ENCODE data around the gene RNASEH2A. TPM values are rescaled to one million over a fixed set of nuclear protein-coding genes. Genes with fewer than 3 reads are reported as not detected.

Gene RNASEH2A
- total RNA-seq, 2 experiments from 2014 or later: 1.5 to 2.7 TPM

DNA sequence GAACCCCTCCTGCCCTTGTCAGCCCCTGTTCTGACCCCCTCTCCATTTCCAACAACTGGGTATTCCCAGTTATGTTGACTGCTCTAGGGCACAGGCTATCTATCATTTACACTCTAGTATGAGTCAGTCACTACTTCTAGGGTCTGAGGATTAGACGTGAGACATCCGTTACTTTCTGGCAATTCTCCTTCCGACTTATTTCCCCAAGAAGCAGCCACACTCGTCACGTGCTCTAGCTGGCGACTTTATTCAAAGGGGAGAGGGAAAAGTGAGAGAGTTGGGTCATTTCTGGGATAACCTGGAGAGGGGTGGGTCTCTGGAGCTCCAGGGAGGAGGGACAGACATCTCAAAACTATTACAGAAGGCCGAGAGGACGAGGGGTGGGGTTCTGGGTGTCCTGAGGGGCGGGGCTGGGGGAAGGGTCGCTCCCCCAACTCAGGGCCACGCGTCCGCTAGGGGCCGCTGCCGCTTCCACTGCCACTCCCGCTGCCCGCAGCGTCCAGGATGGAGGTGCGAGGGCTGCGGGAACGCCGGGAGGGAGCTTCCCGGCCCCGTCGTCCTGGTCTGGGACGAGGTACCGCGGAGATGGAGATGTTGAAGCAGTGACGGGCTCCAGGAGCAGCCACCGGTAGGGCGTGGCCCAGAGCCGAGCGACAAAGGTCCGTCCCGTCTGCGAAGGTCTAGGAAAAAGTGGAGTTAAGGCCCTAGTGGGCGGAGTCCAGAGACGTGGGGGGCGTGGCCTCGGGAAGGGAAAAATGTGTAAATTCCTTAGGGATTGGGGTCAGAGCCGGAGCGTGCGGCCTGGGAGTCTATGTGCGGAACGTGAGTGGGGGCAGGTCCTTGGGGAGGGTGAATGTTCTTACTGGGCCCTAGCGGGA lies 19.1 kb downstream of the RNASEH2A start:
- Mint-ChIP-seq H3K4me3 (no peak overlapping the region), H3K27ac (no peak overlapping the region), H3K27me3 (peaks cover 53% of the 10 kb centered on the region), H3K36me3 (ENCODE audit: low read depth) (no peaks in the 10 kb centered on the region), H3K9me3 (no peaks in the 10 kb centered on the region), H3K4me1 (ENCODE audit: low read depth) (no peaks in the 10 kb centered on the region)
- ChIA-PET CTCF (interaction anchor here (0.5 to 0.9 kb wide), 2 partner anchors 11 to 278 kb away, joined by 3 to 4 read pairs; no protein-coding TSS in a partner anchor), POLR2A (no interaction called here)
- intact Hi-C loops (cut with DNase I, micrococcal nuclease): no loop called here
- Histone ChIP-seq H3K9me3 (ENCODE audit: control insufficient read depth in 1 of 2, insufficient read depth in 1 of 2, low read length in 2 of 2) (peaks cover 0 to 19% of the 10 kb centered on the region in 2 experiments), H3K27me3 (ENCODE audit: control insufficient read depth in 1 of 2, insufficient read depth in 2 of 2, low read length in 2 of 2) (peaks cover 46 to 52% of the 10 kb centered on the region in 2 experiments), H3K36me3 (ENCODE audit: insufficient read depth, low read length) (no peaks in the 10 kb centered on the region), H3K4me1 (ENCODE audit: insufficient read depth, low read length) (peaks cover 10% of the 10 kb centered on the region), H3K27ac (ENCODE audit: low read depth in 1 of 2, low read length in 2 of 2) (no peak overlapping the region), H3K4me3 (ENCODE audit: low read length) (no peak overlapping the region)
- peak in 4 of 14 experiments; percentile 22 to 53 (median 44) for DNase-seq
- peak; percentile 24 for ATAC-seq (ENCODE audit: poor library complexity)
- TF ChIP-seq, protein P1, sequence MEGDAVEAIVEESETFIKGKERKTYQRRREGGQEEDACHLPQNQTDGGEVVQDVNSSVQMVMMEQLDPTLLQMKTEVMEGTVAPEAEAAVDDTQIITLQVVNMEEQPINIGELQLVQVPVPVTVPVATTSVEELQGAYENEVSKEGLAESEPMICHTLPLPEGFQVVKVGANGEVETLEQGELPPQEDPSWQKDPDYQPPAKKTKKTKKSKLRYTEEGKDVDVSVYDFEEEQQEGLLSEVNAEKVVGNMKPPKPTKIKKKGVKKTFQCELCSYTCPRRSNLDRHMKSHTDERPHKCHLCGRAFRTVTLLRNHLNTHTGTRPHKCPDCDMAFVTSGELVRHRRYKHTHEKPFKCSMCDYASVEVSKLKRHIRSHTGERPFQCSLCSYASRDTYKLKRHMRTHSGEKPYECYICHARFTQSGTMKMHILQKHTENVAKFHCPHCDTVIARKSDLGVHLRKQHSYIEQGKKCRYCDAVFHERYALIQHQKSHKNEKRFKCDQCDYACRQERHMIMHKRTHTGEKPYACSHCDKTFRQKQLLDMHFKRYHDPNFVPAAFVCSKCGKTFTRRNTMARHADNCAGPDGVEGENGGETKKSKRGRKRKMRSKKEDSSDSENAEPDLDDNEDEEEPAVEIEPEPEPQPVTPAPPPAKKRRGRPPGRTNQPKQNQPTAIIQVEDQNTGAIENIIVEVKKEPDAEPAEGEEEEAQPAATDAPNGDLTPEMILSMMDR (IDR thresholded peaks at IDR 0.05): peak; percentile 16

DNA sequence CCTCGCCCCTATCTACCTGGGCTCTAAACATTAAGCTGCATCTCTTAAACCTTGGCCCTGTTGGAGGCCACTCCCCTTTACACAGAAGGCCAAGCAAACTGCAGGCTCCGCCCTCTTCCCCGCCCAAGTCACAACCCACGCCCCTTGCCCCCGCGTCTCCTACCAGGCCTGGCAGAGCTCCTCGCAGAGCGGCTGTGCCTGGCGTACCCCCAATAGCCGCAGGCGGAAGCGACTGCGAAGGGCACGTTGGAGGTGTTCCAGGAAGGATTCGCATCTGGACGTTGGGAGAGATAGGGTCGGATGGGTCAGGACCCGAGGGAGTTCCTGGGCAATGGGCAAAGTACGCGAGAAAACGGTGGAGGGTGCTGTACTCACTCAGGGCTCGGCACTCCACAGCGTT lies 22.1 kb downstream of the RNASEH2A start:
- H3K27me3 Mint-ChIP-seq: peaks cover 78% of the 10 kb centered on the region
- H3K9me3 Mint-ChIP-seq: no peaks in the 10 kb centered on the region
- ChIA-PET POLR2A (interaction anchor here (0.6 kb wide), 1 partner anchor 111 kb away, joined by 3 read pairs; no protein-coding TSS in a partner anchor), CTCF (interaction anchor here (1.6 to 1.7 kb wide), 2 partner anchors 46 to 71 kb away, joined by 3 read pairs; no protein-coding TSS in a partner anchor)
- TF ChIP-seq, protein P1 (IDR thresholded peaks at IDR 0.05): no peak
- peaks cover 76 to 82% of the 10 kb centered on the region in 2 experiments for H3K27me3 ChIP-seq (ENCODE audit: control insufficient read depth in 1 of 2, insufficient read depth in 2 of 2, low read length in 2 of 2)
- intact Hi-C loops (cut with DNase I, micrococcal nuclease): no loop called here
- no peak overlapping the region for H3K4me3 Mint-ChIP-seq
- H3K27ac ChIP-seq (ENCODE audit: low read depth in 1 of 2, low read length in 2 of 2): no peak overlapping the region
- no peak overlapping the region for H3K27ac Mint-ChIP-seq
- H3K4me3 ChIP-seq (ENCODE audit: low read length): no peak overlapping the region
- peaks cover 16% of the 10 kb centered on the region for H3K4me1 Mint-ChIP-seq (ENCODE audit: low read depth)
- H3K9me3 ChIP-seq (ENCODE audit: control insufficient read depth in 1 of 2, insufficient read depth in 1 of 2, low read length in 2 of 2): peaks cover 0 to 27% of the 10 kb centered on the region in 2 experiments
- peaks cover 25% of the 10 kb centered on the region for H3K4me1 ChIP-seq (ENCODE audit: insufficient read depth, low read length)
- H3K36me3 ChIP-seq (ENCODE audit: insufficient read depth, low read length): no peaks in the 10 kb centered on the region
- ATAC-seq (ENCODE audit: poor library complexity) (peak; percentile 25), DNase-seq (peak in 1 of 14 experiments; percentile 51)
- H3K36me3 Mint-ChIP-seq (ENCODE audit: low read depth): no peaks in the 10 kb centered on the region

DNA sequence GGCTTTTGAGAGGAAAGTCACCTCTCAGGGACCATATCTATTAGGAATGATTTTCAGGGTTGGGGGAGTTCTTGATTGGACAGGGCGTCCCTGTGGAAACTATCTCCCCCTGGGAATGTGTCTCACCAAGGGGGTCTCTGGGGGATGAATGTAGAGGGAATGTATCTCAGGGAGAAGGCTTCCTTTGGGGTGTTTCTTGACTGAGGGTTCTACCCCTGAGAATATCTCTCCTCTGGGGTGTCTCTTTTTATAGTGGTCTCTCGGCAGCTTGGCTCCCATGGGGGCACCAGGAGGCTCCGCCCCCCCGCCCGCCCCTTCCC lies 27.0 kb downstream of the RNASEH2A start:
- no peak for DNase-seq
- CTCF ChIA-PET: interaction anchor here (0.6 kb wide), 1 partner anchor 14 kb away, joined by 4 read pairs; no protein-coding TSS in a partner anchor

More for the DNA sequence above, 27.0 kb downstream of the RNASEH2A start:
- POLR2A ChIA-PET: no interaction called here
- no peaks in the 10 kb centered on the region for H3K36me3 ChIP-seq (ENCODE audit: insufficient read depth, low read length)
- peaks cover 85 to 94% of the 10 kb centered on the region in 2 experiments for H3K27me3 ChIP-seq (ENCODE audit: control insufficient read depth in 1 of 2, insufficient read depth in 2 of 2, low read length in 2 of 2)
- Mint-ChIP-seq H3K4me3 (no peak overlapping the region), H3K27me3 (peaks cover 92% of the 10 kb centered on the region), H3K36me3 (ENCODE audit: low read depth) (no peaks in the 10 kb centered on the region), H3K27ac (no peak overlapping the region), H3K4me1 (ENCODE audit: low read depth) (peaks cover 29% of the 10 kb centered on the region), H3K9me3 (no peaks in the 10 kb centered on the region)
- peaks cover 0 to 46% of the 10 kb centered on the region in 2 experiments for H3K9me3 ChIP-seq (ENCODE audit: control insufficient read depth in 1 of 2, insufficient read depth in 1 of 2, low read length in 2 of 2)
- TF ChIP-seq, protein P1 (IDR thresholded peaks at IDR 0.05): no peak
- no peak overlapping the region for H3K4me3 ChIP-seq (ENCODE audit: low read length)
- H3K27ac ChIP-seq (ENCODE audit: low read depth in 1 of 2, low read length in 2 of 2): no peak overlapping the region
- intact Hi-C loops (cut with DNase I, micrococcal nuclease): no loop called here
- H3K4me1 ChIP-seq (ENCODE audit: insufficient read depth, low read length): peaks cover 34% of the 10 kb centered on the region
- ATAC-seq (ENCODE audit: poor library complexity): no peak

Data from CD4-positive, alpha-beta T cell (primary cell).